SK-N-SH (cell line): ENCODE results near the gene DIAPH2. TPM values are rescaled to one million over a fixed set of nuclear protein-coding genes. Genes with fewer than 3 reads are reported as not detected.

Experiments
- CTCF ChIA-PET: fragments of 300-600, 350-600 bp; formaldehyde crosslinking; extraction: SDS; loops from one replicate; lab custom pipeline; 2021; lab: Yijun Ruan, JAX
- POLR2A ChIA-PET: fragments of 350-600 bp; sonication (Branson Sonifier 250); formaldehyde crosslinking; extraction: SDS; loops from one replicate; lab custom pipeline; 2020; ENCODE audit warnings: antibody characterized with exemption, inconsistent platforms; lab: Yijun Ruan, JAX
- DNase-seq: peaks from one replicate; pipeline ENCODE4 v3.0.0; 2012
- H2AFZ ChIP-seq: fragments of 200-600 bp; sonication (generic); 2 replicates; pipeline ENCODE4 v1.8.1; 2016; ENCODE audit warnings: antibody characterized with exemption, mild to moderate bottlenecking, low read depth
- H3F3A ChIP-seq: fragments of 200-600 bp; sonication (generic); replicated peaks from 2 replicates; pipeline ENCODE3; 2016; ENCODE audit warnings: antibody characterized with exemption, mild to moderate bottlenecking; ENCODE audit not compliant: insufficient read depth
- H3K27ac ChIP-seq, 2 experiments: fragments of 200-500 bp in 1 of 2; fragments of 200-600 bp in 1 of 2; sonication (Bioruptor generic) in 1 of 2; sonication (generic), shearing (Covaris generic) in 1 of 2; 2 replicates each; pipeline versions ENCODE4 v1.5.1 to v1.6.1; 2014 to 2016; ENCODE audit warnings: low read depth in 2 of 2, inconsistent platforms in 1 of 2, low read length in 1 of 2, mild to moderate bottlenecking in 1 of 2, mixed read lengths in 1 of 2
- H3K27me3 ChIP-seq: fragments of 200-600 bp; sonication (generic), shearing (Covaris generic); 2 replicates; pipeline ENCODE4 v1.6.1; 2016; ENCODE audit warnings: mixed run types; ENCODE audit not compliant: insufficient read depth
- H3K36me3 ChIP-seq, 2 experiments: fragments of 200-500 bp in 1 of 2; fragments of 200-600 bp in 1 of 2; sonication (Bioruptor generic) in 1 of 2; sonication (generic) in 1 of 2; replicated peaks in 1 of 2; 2 replicates each; pipeline versions ENCODE3 to v1.5.1; 2014 to 2016; ENCODE audit warnings: low read length in 1 of 2, mild to moderate bottlenecking in 1 of 2; ENCODE audit not compliant: insufficient read depth in 2 of 2, control insufficient read depth in 1 of 2
- H3K4me1 ChIP-seq, 2 experiments: fragments of 200-500 bp in 1 of 2; fragments of 200-600 bp in 1 of 2; sonication (Bioruptor generic) in 1 of 2; sonication (generic), shearing (Covaris generic) in 1 of 2; 2 replicates each; pipeline versions ENCODE4 v1.5.1 to v1.6.1; 2014 to 2016; ENCODE audit warnings: low read depth in 1 of 2, low read length in 1 of 2, mixed run types in 1 of 2; ENCODE audit not compliant: insufficient read depth in 2 of 2, control insufficient read depth in 1 of 2
- H3K4me2 ChIP-seq: fragments of 200-600 bp; sonication (generic), shearing (Covaris generic); 2 replicates; pipeline ENCODE4 v1.6.1; 2017; ENCODE audit warnings: mixed run types
- H3K4me3 ChIP-seq, 2 experiments: fragments of 200-500 bp in 1 of 2; fragments of 200-600 bp in 1 of 2; sonication (Bioruptor generic) in 1 of 2; sonication (generic), shearing (Covaris generic) in 1 of 2; 2 replicates each; pipeline versions ENCODE4 v1.5.1 to v1.8.1; 2014 to 2016; ENCODE audit warnings: low read depth in 2 of 2, inconsistent platforms in 1 of 2, low read length in 1 of 2, mild to moderate bottlenecking in 1 of 2, mixed read lengths in 1 of 2, moderate library complexity in 1 of 2
- H3K79me2 ChIP-seq: fragments of 200-600 bp; sonication (generic); 2 replicates; pipeline ENCODE4 v1.8.1; 2017; ENCODE audit warnings: mild to moderate bottlenecking; ENCODE audit not compliant: insufficient read depth
- H3K9ac ChIP-seq: fragments of 200-600 bp; sonication (generic); 2 replicates; pipeline ENCODE4 v1.6.1; 2017; ENCODE audit warnings: mixed run types
- H3K9me2 ChIP-seq: fragments of 200-600 bp; sonication (generic); 2 replicates; pipeline ENCODE4 v1.6.1; 2017; ENCODE audit warnings: mixed run types
- H3K9me3 ChIP-seq: fragments of 200-600 bp; sonication (generic); 2 replicates; pipeline ENCODE4 v1.6.1; 2017; ENCODE audit warnings: mixed run types, mild to moderate bottlenecking, moderate library complexity
- H4K20me1 ChIP-seq: fragments of 200-600 bp; sonication (generic); 2 replicates; pipeline ENCODE4 v1.6.1; 2017; ENCODE audit warnings: mild to moderate bottlenecking, mixed run types; ENCODE audit not compliant: insufficient read depth
- EP300 ChIP-seq, 2 experiments: IDR thresholded peaks; 2 replicates each; pipeline versions ENCODE4 v1.4.0 to v1.6.1; 2012; ENCODE audit warnings: borderline replicate concordance in 1 of 2, low read depth in 1 of 2, low read length in 1 of 2
- FOSL2 ChIP-seq: IDR thresholded peaks from 2 replicates; pipeline ENCODE4 v1.4.0; 2012; ENCODE audit warnings: low read depth, mild to moderate bottlenecking, moderate library complexity, borderline replicate concordance
- GABPA ChIP-seq: IDR thresholded peaks from 2 replicates; pipeline ENCODE4 v1.4.0; 2012; ENCODE audit warnings: low read depth, mild to moderate bottlenecking
- IRF3 ChIP-seq: fragments of 150-350 bp; IDR thresholded peaks from 2 replicates; pipeline ENCODE4 v1.6.1; 2016; ENCODE audit warnings: mild to moderate bottlenecking, low read depth, low read length
- MXI1 ChIP-seq: IDR thresholded peaks from 2 replicates; pipeline ENCODE4 v1.6.1; 2012; ENCODE audit warnings: mild to moderate bottlenecking, low read depth, low read length, improper control_type of control experiment
- RCOR1 ChIP-seq: fragments of 150-350 bp; IDR thresholded peaks from 2 replicates; pipeline ENCODE4 v1.6.1; 2017; ENCODE audit warnings: antibody characterized with exemption, low read length
- REST ChIP-seq: IDR thresholded peaks from 2 replicates; pipeline ENCODE4 v1.6.1; 2012; ENCODE audit warnings: mild to moderate bottlenecking, low read depth, low read length, moderate library complexity
- RFX5 ChIP-seq: IDR thresholded peaks from 2 replicates; pipeline ENCODE4 v1.6.1; 2012; ENCODE audit warnings: mild to moderate bottlenecking, improper control_type of control experiment, low read length
- TAF1 ChIP-seq: IDR thresholded peaks from 2 replicates; pipeline ENCODE4 v1.6.1; 2012; ENCODE audit warnings: low read depth, mild to moderate bottlenecking, low read length, moderate library complexity, borderline replicate concordance
- TEAD4 ChIP-seq: IDR thresholded peaks from 2 replicates; pipeline ENCODE4 v1.4.0; 2012; ENCODE audit warnings: mild to moderate bottlenecking, borderline replicate concordance; ENCODE audit not compliant: insufficient read depth
- ZBTB33 ChIP-seq: IDR thresholded peaks from 2 replicates; pipeline ENCODE4 v1.4.0; 2012; ENCODE audit warnings: low read depth, borderline replicate concordance
- WGBS: methylation state at CpG from one replicate; pipeline ENCODE4 v1.1.6; 2017; ENCODE audit warnings: low lambda C conversion rate; 5-methylcytosine and 5-hydroxymethylcytosine counted together
- polyA plus RNA-seq, 3 experiments: library from polyadenylated mRNA; depleted of rRNA; stranded (reverse); fragments of >200 nt; gene quantifications; 2 replicates each; pipeline ENCODE4 v1.2.3, GENCODE V29; 2012

The DIAPH2 gene
- polyA plus RNA-seq, 1 of the 3 experiments (the other 2 are of a cell fraction) = 1.1 TPM

- TF ChIP-seq EP300 (IDR thresholded peaks at IDR 0.05; ENCODE audit: borderline replicate concordance in 1 of 2, low read depth in 1 of 2, low read length in 1 of 2) = no peak
- TF ChIP-seq TEAD4 = no peak
- no peak for TF ChIP-seq RCOR1
- no peak for TF ChIP-seq GABPA
- TF ChIP-seq TAF1 = no peak
Observed at GRCh38 chrX:97564496-97564895, 879.9 kb downstream of the DIAPH2 start (continued).

- no peaks in the 10 kb centered on the region for H3K9me3 ChIP-seq
- H3K27ac ChIP-seq = peak overlapping the region in 1 of 2 experiments; percentile 39; a peak in 1 of 4 replicates
- 32% methylated on average over 5 of the region's 5 CpGs for WGBS
- H3K4me2 ChIP-seq = no peak overlapping the region
- no peaks in the 10 kb centered on the region for H3K27me3 ChIP-seq
- no peak overlapping the region for H3K4me3 ChIP-seq
- H3K79me2 ChIP-seq = no peaks in the 10 kb centered on the region
- no peaks in the 10 kb centered on the region for H3K36me3 ChIP-seq
- H2AFZ ChIP-seq = no peak overlapping the region
- POLR2A ChIA-PET = no interaction called here
- peak; percentile 39 for DNase-seq
- no peaks in the 10 kb centered on the region for H3F3A ChIP-seq
- TF ChIP-seq EP300 (IDR thresholded peaks at IDR 0.05; ENCODE audit: borderline replicate concordance in 1 of 2, low read depth in 1 of 2, low read length in 1 of 2) (0 out of 4 replicates have a peak, but pooled peaks of 1 of the 2 experiments have one; percentile 26), ZBTB33 (no peak), FOSL2 (no peak), IRF3 (no peak), GABPA (no peak), MXI1 (0 out of 2 replicates have a peak, but pooled peaks have one; percentile 26), RFX5 (no peak), REST (no peak)
- TF ChIP-seq, all 33 proteins: peak for 2
- Histone ChIP-seq H3K4me1 (no peaks in the 10 kb centered on the region; a peak in 2 of 4 replicates), H4K20me1 (no peaks in the 10 kb centered on the region), H3K9ac (no peak overlapping the region), H3K9me2 (no peaks in the 10 kb centered on the region)
- CTCF ChIA-PET = no interaction called here
Observed at GRCh38 chrX:97587171-97587570, 902.5 kb downstream of the DIAPH2 start.
